Heart right ventricle (tissue), 12 donors: ENCODE data around the gene BBS1. TPM values are rescaled to one million over a fixed set of nuclear protein-coding genes. Genes with fewer than 3 reads are reported as not detected.

Experiments used
- polyA plus RNA-seq, 2 donors: library from polyadenylated mRNA; stranded (reverse); fragments of 200-250 nt; gene quantifications; one replicate each; pipeline ENCODE4 v1.2.3, GENCODE V29; 2013
- total RNA-seq, 10 donors: library from RNA; stranded (reverse); fragmentation: NEBNext Ultra II Directional in 3 of 10; extraction: Animal tissue kit (Norgen Biotek cat#: 25700) in 3 of 10; gene quantifications; one replicate each; pipeline versions ENCODE4 v1.2.1 to v1.2.4, GENCODE V29; 2021 to 2023
- donor health status: ischemic (EF 13 %, LVEDD 7.1; RV severe dilation, severe dysfunction).
- donor health status: healthy with polysubstance abuse.
- donor health status: DM: no; HTN: yes; CAD: no.
- donor health status: DM: no; HTN: no; CAD: no.
- donor health status: ischemic (EF 25% LVEDD 6.9; RV normal size, moderate dysfunction).
- donor health status: ischemic (EF 25% LVEDD 5.7; RV mildly dilated, moderate dysfunction).
- donor health status: healthy.
- donor health status: nonischemic (EF 11% LVEDD 7.7; RV severe dilation, severe dysfunction).
- donor health status: DM: yes; HTN: yes; CAD: no.
- donor health status: PGD.
- donor health status: ischemic (EF 29% LVEDD 5.4; RV normal size, mild dysfunction).
- donor health status: nonischemic (EF 23%, LVEDD 6.1; RV moderate dilation, normal function).

The BBS1 gene
- total and polyA plus RNA-seq, 12 donors: 9.6 to 23.9 (median 16.8) TPM

Other genes with a start within 250 kb of the BBS1 start
- 100 to 1,000 TPM; 117 to 153 (median 132) TPM for gene RAB1B, start 242.0 kb upstream of the BBS1 start, total RNA-seq
- gene RAB1B, start 242.0 kb upstream of the BBS1 start, polyA plus RNA-seq: 100 to 1,000 TPM; 129 to 132 TPM
- under 1 TPM in 3 of 10 donors, not detected in 7; 0.45 to 0.57 (median 0.49) TPM for gene CNIH2, start 232.5 kb upstream of the BBS1 start, total RNA-seq
- under 1 TPM; 0.06 to 0.44 TPM for gene CNIH2, start 232.5 kb upstream of the BBS1 start, polyA plus RNA-seq
- 10 to 100 TPM; 38.3 to 75.0 (median 51.9) TPM for gene YIF1A, start 221.5 kb upstream of the BBS1 start, total RNA-seq
- gene YIF1A, start 221.5 kb upstream of the BBS1 start, polyA plus RNA-seq: 100 to 1,000 TPM in 1 of 2 donors, 10 to 100 TPM in 1; 54.9 to 168 TPM
- under 1 TPM in 4 of 10 donors, not detected in 6; 0.17 to 0.24 (median 0.20) TPM for gene TMEM151A, start 218.7 kb upstream of the BBS1 start, total RNA-seq
- gene TMEM151A, start 218.7 kb upstream of the BBS1 start, polyA plus RNA-seq: under 1 TPM in 1 of 2 donors, not detected in 1; 0.10 TPM
- 10 to 100 TPM in 5 of 10 donors, 1 to 10 TPM in 5; 5.3 to 44.4 (median 9.1) TPM for gene CD248, start 193.6 kb upstream of the BBS1 start, total RNA-seq
- 10 to 100 TPM in 1 of 2 donors, 1 to 10 TPM in 1; 8.6 to 35.9 TPM for gene CD248, start 193.6 kb upstream of the BBS1 start, polyA plus RNA-seq
- 1 to 10 TPM in 8 of 10 donors, under 1 TPM in 2; 0.81 to 5.3 (median 1.6) TPM for gene RIN1, start 174.2 kb upstream of the BBS1 start, total RNA-seq
- gene RIN1, start 174.2 kb upstream of the BBS1 start, polyA plus RNA-seq: 10 to 100 TPM in 1 of 2 donors, 1 to 10 TPM in 1; 3.9 to 10.8 TPM
- 10 to 100 TPM; 10.6 to 17.6 (median 12.9) TPM for gene BRMS1, start 165.5 kb upstream of the BBS1 start, total RNA-seq
- gene BRMS1, start 165.5 kb upstream of the BBS1 start, polyA plus RNA-seq: 10 to 100 TPM; 25.2 to 73.9 TPM
- gene B4GAT1, start 163.0 kb upstream of the BBS1 start, total RNA-seq: 10 to 100 TPM; 36.5 to 69.6 (median 48.1) TPM
- 10 to 100 TPM; 22.3 to 45.4 TPM for gene B4GAT1, start 163.0 kb upstream of the BBS1 start, polyA plus RNA-seq
- gene SLC29A2, start 138.9 kb upstream of the BBS1 start, total RNA-seq: 10 to 100 TPM in 3 of 10 donors, 1 to 10 TPM in 7; 7.8 to 28.0 (median 9.5) TPM
- gene SLC29A2, start 138.9 kb upstream of the BBS1 start, polyA plus RNA-seq: 10 to 100 TPM; 25.9 to 50.6 TPM
- not detected for gene NPAS4, start 89.6 kb upstream of the BBS1 start, total RNA-seq
- under 1 TPM in 1 of 2 donors, not detected in 1; 0.04 TPM for gene NPAS4, start 89.6 kb upstream of the BBS1 start, polyA plus RNA-seq
- 10 to 100 TPM; 37.2 to 57.2 (median 48.2) TPM for gene MRPL11, start 71.8 kb upstream of the BBS1 start, total RNA-seq
- gene MRPL11, start 71.8 kb upstream of the BBS1 start, polyA plus RNA-seq: 10 to 100 TPM; 33.3 to 51.0 TPM
- gene PELI3, start 43.7 kb upstream of the BBS1 start, total RNA-seq: 10 to 100 TPM in 1 of 10 donors, 1 to 10 TPM in 9; 5.3 to 10.9 (median 6.5) TPM
- 1 to 10 TPM; 3.5 to 7.2 TPM for gene PELI3, start 43.7 kb upstream of the BBS1 start, polyA plus RNA-seq
- 10 to 100 TPM in 8 of 10 donors, 1 to 10 TPM in 2; 8.8 to 25.2 (median 14.7) TPM for gene DPP3, start 30.2 kb upstream of the BBS1 start, total RNA-seq
- 10 to 100 TPM in 1 of 2 donors, 1 to 10 TPM in 1; 6.2 to 28.9 TPM for gene DPP3, start 30.2 kb upstream of the BBS1 start, polyA plus RNA-seq
- 1 to 10 TPM; 4.6 to 8.4 (median 5.4) TPM for gene ZDHHC24, start 35.4 kb downstream of the BBS1 start, total RNA-seq
- 1 to 10 TPM; 6.3 to 7.7 TPM for gene ZDHHC24, start 35.4 kb downstream of the BBS1 start, polyA plus RNA-seq
- under 1 TPM in 1 of 10 donors, not detected in 9; 0.24 TPM for gene ACTN3, start 36.3 kb downstream of the BBS1 start, total RNA-seq
- gene ACTN3, start 36.3 kb downstream of the BBS1 start, polyA plus RNA-seq: under 1 TPM in 1 of 2 donors, not detected in 1; 0.03 TPM
- gene CTSF, start 58.0 kb downstream of the BBS1 start, total RNA-seq: 10 to 100 TPM; 29.1 to 75.5 (median 51.3) TPM
- 10 to 100 TPM; 17.1 to 19.9 TPM for gene CTSF, start 58.0 kb downstream of the BBS1 start, polyA plus RNA-seq
- under 1 TPM; 0.17 to 0.66 (median 0.37) TPM for gene CCDC87, start 82.4 kb downstream of the BBS1 start, total RNA-seq
- under 1 TPM; 0.14 to 0.22 TPM for gene CCDC87, start 82.4 kb downstream of the BBS1 start, polyA plus RNA-seq
- 10 to 100 TPM; 15.9 to 29.3 (median 20.2) TPM for gene CCS, start 82.5 kb downstream of the BBS1 start, total RNA-seq
- gene CCS, start 82.5 kb downstream of the BBS1 start, polyA plus RNA-seq: 10 to 100 TPM; 27.7 to 73.6 TPM
- gene RBM14, start 106.0 kb downstream of the BBS1 start, total RNA-seq: 10 to 100 TPM; 22.4 to 34.3 (median 28.3) TPM
- gene RBM14, start 106.0 kb downstream of the BBS1 start, polyA plus RNA-seq: 10 to 100 TPM; 16.2 to 49.7 TPM
- 10 to 100 TPM; 49.3 to 77.0 (median 55.3) TPM for gene RBM4, start 128.1 kb downstream of the BBS1 start, total RNA-seq
- 10 to 100 TPM; 37.9 to 60.5 TPM for gene RBM4, start 128.1 kb downstream of the BBS1 start, polyA plus RNA-seq
- gene RBM4B, start 167.3 kb downstream of the BBS1 start, total RNA-seq: 10 to 100 TPM in 4 of 10 donors, 1 to 10 TPM in 6; 5.7 to 12.6 (median 9.2) TPM
- gene RBM4B, start 167.3 kb downstream of the BBS1 start, polyA plus RNA-seq: 1 to 10 TPM; 8.2 to 9.0 TPM
- 1 to 10 TPM in 6 of 10 donors, under 1 TPM in 4; 0.23 to 2.3 (median 1.3) TPM for gene SPTBN2, start 218.6 kb downstream of the BBS1 start, total RNA-seq
- gene SPTBN2, start 218.6 kb downstream of the BBS1 start, polyA plus RNA-seq: under 1 TPM; 0.88 to 0.90 TPM